CD14-positive monocyte (primary cell): ENCODE results near the gene XRCC4. TPM values are rescaled to one million over a fixed set of nuclear protein-coding genes. Genes with fewer than 3 reads are reported as not detected.

ENCODE experiments used
- DNase-seq, 3 donors: peaks; one replicate each; pipeline ENCODE4 v3.0.0-alpha.2; 2011 to 2022
- H2AFZ ChIP-seq: 2 replicates; pipeline ENCODE4 v1.6.0; 2012; ENCODE audit warnings: mild to moderate bottlenecking, low read depth, low read length, inconsistent platforms; ENCODE audit not compliant: insufficient read depth, poor library complexity, severe bottlenecking
- H3K27ac ChIP-seq, 2 donors: 1 replicate in 1 of 2; 2 replicates in 1 of 2; pipeline ENCODE4 v1.5.1; 2012 to 2013; ENCODE audit warnings: low read length in 2 of 2, control low read depth in 1 of 2, inconsistent platforms in 1 of 2, low read depth in 1 of 2, mild to moderate bottlenecking in 1 of 2
- H3K27me3 ChIP-seq, 2 donors: one replicate each; pipeline versions ENCODE4 v1.6.0 to v1.6.1; 2011 to 2013; ENCODE audit warnings: low read length in 2 of 2; ENCODE audit not compliant: control insufficient read depth in 2 of 2, insufficient read depth in 2 of 2
- H3K36me3 ChIP-seq, 2 donors: replicated peaks in 1 of 2; 1 replicate in 1 of 2; 2 replicates in 1 of 2; pipeline versions ENCODE4 v1.5.1 to v1.6.1; 2012 to 2013; ENCODE audit warnings: low read length in 2 of 2, control low read depth in 1 of 2, inconsistent platforms in 1 of 2, mild to moderate bottlenecking in 1 of 2; ENCODE audit not compliant: insufficient read depth in 2 of 2, control insufficient read depth in 1 of 2
- H3K4me1 ChIP-seq, 2 donors: 1 replicate in 1 of 2; 2 replicates in 1 of 2; pipeline versions ENCODE4 v1.5.1 to v1.6.1; 2012 to 2013; ENCODE audit warnings: low read length in 2 of 2, control low read depth in 1 of 2, inconsistent platforms in 1 of 2, mild to moderate bottlenecking in 1 of 2, moderate library complexity in 1 of 2; ENCODE audit not compliant: insufficient read depth in 2 of 2, control insufficient read depth in 1 of 2
- H3K4me2 ChIP-seq: replicated peaks from 2 replicates; pipeline ENCODE3; 2012; ENCODE audit warnings: low read length, moderate library complexity, mild to moderate bottlenecking; ENCODE audit not compliant: poor library complexity, severe bottlenecking; ENCODE audit errors: extremely low read depth
- H3K4me3 ChIP-seq, 3 experiments: fragments of 200-600 bp in 1 of 3; sonication (generic) in 1 of 3; replicated peaks in 1 of 3; 1 replicate in 2 of 3; 2 replicates in 1 of 3; pipeline ENCODE4 v1.5.1; 2011 to 2013; ENCODE audit warnings: low read length in 3 of 3, mild to moderate bottlenecking in 3 of 3, control low read depth in 2 of 3, low read depth in 2 of 3, inconsistent platforms in 1 of 3, moderate library complexity in 1 of 3
- H3K79me2 ChIP-seq: 2 replicates; pipeline ENCODE4 v1.6.0; 2012; ENCODE audit warnings: mild to moderate bottlenecking, control low read depth, inconsistent platforms, low read length, moderate library complexity; ENCODE audit not compliant: insufficient read depth
- H3K9ac ChIP-seq: 2 replicates; pipeline ENCODE4 v1.6.0; 2017; ENCODE audit warnings: low read length, mild to moderate bottlenecking; ENCODE audit not compliant: insufficient read depth, poor library complexity, severe bottlenecking
- H3K9me3 ChIP-seq, 2 donors: replicated peaks in 1 of 2; 1 replicate in 1 of 2; 2 replicates in 1 of 2; pipeline versions ENCODE4 v1.5.1 to v1.6.1; 2012 to 2013; ENCODE audit warnings: low read length in 2 of 2, control low read depth in 1 of 2; ENCODE audit not compliant: control insufficient read depth in 1 of 2, insufficient read depth in 1 of 2
- H4K20me1 ChIP-seq: 2 replicates; pipeline ENCODE4 v1.6.0; 2012; ENCODE audit warnings: mild to moderate bottlenecking, low read length, control low read depth, moderate library complexity; ENCODE audit not compliant: insufficient read depth
- H3K27ac Mint-ChIP-seq, 7 donors: one replicate each; pipeline ENCODE4 v1.8.0; 2020; ENCODE audit warnings: mild to moderate bottlenecking in 7 of 7, mixed read lengths in 7 of 7, moderate library complexity in 6 of 7, inconsistent platforms in 2 of 7
- H3K27me3 Mint-ChIP-seq, 3 donors: one replicate each; pipeline ENCODE4 v1.8.0; 2021 to 2022; ENCODE audit warnings: low read depth in 3 of 3, mild to moderate bottlenecking in 3 of 3, mixed read lengths in 3 of 3, moderate library complexity in 3 of 3, inconsistent platforms in 1 of 3
- H3K36me3 Mint-ChIP-seq, 2 donors: one replicate each; pipeline ENCODE4 v1.8.0; 2020; ENCODE audit warnings: mixed read lengths in 2 of 2, inconsistent platforms in 1 of 2, mild to moderate bottlenecking in 1 of 2
- H3K4me1 Mint-ChIP-seq: one replicate; pipeline ENCODE4 v1.8.0; 2020; ENCODE audit warnings: mild to moderate bottlenecking, mixed read lengths
- H3K4me3 Mint-ChIP-seq, 2 donors: one replicate each; pipeline ENCODE4 v1.8.0; 2020; ENCODE audit warnings: mild to moderate bottlenecking in 2 of 2, mixed read lengths in 2 of 2, moderate library complexity in 1 of 2
- H3K9me3 Mint-ChIP-seq, 7 donors: one replicate each; pipeline ENCODE4 v1.8.0; 2020 to 2022; ENCODE audit warnings: mixed read lengths in 7 of 7, mild to moderate bottlenecking in 6 of 7, moderate library complexity in 6 of 7, inconsistent platforms in 2 of 7
- WGBS: methylation state at CpG from one replicate; pipeline ENCODE4 v1.1.5; 2013; ENCODE audit warnings: missing lambda C conversion rate; ENCODE audit not compliant: insufficient coverage; 5-methylcytosine and 5-hydroxymethylcytosine counted together
- intact Hi-C, 2 donors: fragments of 100-400 bp; cut with micrococcal nuclease; formaldehyde crosslinking; loops; one replicate each; pipeline versions ENCODE4 v1.15.0 to v1.15.1; 2023
- polyA plus RNA-seq, 3 donors: library from polyadenylated mRNA; depleted of rRNA in 1 of 3; unstranded in 2 of 3; stranded (reverse) in 1 of 3; fragments of 300-500 nt in 2 of 3; fragments of >200 nt in 1 of 3; fragmentation: Illumina TruSeq in 2 of 3; gene quantifications; 1 replicate in 2 of 3; 2 replicates in 1 of 3; pipeline ENCODE4 v1.2.3, GENCODE V29; 2012 to 2021
- TF ChIP-seq, protein P1 (sequence below): fragments of 200-600 bp; IDR thresholded peaks from one replicate; pipeline ENCODE4 v1.8.0; 2022; ENCODE audit warnings: antibody characterized with exemption, mild to moderate bottlenecking

XRCC4 gene
- polyA plus RNA-seq, 3 donors: 4.0 to 21.8 (median 16.3) TPM

- TF ChIP-seq, protein P1, sequence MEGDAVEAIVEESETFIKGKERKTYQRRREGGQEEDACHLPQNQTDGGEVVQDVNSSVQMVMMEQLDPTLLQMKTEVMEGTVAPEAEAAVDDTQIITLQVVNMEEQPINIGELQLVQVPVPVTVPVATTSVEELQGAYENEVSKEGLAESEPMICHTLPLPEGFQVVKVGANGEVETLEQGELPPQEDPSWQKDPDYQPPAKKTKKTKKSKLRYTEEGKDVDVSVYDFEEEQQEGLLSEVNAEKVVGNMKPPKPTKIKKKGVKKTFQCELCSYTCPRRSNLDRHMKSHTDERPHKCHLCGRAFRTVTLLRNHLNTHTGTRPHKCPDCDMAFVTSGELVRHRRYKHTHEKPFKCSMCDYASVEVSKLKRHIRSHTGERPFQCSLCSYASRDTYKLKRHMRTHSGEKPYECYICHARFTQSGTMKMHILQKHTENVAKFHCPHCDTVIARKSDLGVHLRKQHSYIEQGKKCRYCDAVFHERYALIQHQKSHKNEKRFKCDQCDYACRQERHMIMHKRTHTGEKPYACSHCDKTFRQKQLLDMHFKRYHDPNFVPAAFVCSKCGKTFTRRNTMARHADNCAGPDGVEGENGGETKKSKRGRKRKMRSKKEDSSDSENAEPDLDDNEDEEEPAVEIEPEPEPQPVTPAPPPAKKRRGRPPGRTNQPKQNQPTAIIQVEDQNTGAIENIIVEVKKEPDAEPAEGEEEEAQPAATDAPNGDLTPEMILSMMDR: no peak
- WGBS: no CpG with 5 or more reads among the region's 4 CpGs
- Mint-ChIP-seq H3K9me3 (peaks cover 0 to 5% (median 0%) of the 10 kb centered on the region in 7 donors), H3K27me3 (peaks cover 0 to 5% (median 1%) of the 10 kb centered on the region in 3 donors), H3K27ac (no peak overlapping the region), H3K4me3 (no peak overlapping the region), H3K36me3 (peaks cover 0 to 2% of the 10 kb centered on the region in 2 donors), H3K4me1 (no peaks in the 10 kb centered on the region)
- Histone ChIP-seq H2AFZ (no peak overlapping the region), H3K9ac (no peak overlapping the region), H3K4me2 (no peak overlapping the region), H3K4me3 (no peak overlapping the region), H3K27ac (no peak overlapping the region), H4K20me1 (no peaks in the 10 kb centered on the region), H3K36me3 (no peaks in the 10 kb centered on the region), H3K79me2 (no peaks in the 10 kb centered on the region), H3K9me3 (no peaks in the 10 kb centered on the region), H3K27me3 (no peaks in the 10 kb centered on the region), H3K4me1 (no peaks in the 10 kb centered on the region)
- intact Hi-C loops: no loop called here
- no peak for DNase-seq
Observed at GRCh38 chr5:83034528-83035207, 42.7 kb upstream of the XRCC4 start.

DNA sequence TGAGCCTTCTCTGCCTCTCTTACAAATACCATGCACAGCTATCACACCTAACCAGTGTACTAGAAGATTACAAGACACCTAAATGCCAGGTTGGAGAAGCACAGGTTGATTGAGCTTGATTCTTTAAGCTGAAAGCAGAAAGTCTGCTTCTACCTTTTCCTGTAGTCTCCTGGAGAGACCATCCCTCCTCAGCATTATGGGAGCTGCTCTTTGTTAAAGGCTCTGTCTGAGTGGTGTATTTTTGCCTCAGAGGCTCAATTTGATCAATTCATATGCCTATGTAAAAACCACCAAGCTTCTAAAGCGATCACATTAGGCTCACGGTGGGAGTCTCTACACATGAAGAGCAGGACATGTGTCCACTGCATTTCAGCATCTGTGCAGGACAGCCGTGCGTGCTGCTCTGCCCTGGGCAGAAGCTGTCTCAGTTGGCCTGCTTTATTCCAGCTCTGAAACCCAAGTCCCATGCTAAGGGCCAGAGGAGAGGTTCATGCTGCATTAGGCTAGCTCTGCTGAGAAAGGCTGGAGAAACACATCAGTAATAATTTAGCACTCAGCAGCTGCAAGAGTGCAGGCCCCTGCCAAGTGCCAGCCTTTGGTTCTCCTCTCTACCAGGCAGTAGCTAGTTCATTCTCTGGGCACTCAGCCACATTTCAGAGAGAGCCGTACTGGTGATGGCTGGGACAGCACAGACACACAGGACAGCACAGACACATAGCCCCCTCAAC, 41.8 kb upstream of the XRCC4 start:
- Histone ChIP-seq H3K9me3 (no peaks in the 10 kb centered on the region), H3K4me1 (no peaks in the 10 kb centered on the region), H4K20me1 (no peaks in the 10 kb centered on the region), H3K9ac (no peak overlapping the region), H3K4me2 (no peak overlapping the region), H3K27ac (no peak overlapping the region), H2AFZ (no peak overlapping the region), H3K79me2 (no peaks in the 10 kb centered on the region), H3K4me3 (no peak overlapping the region), H3K36me3 (no peaks in the 10 kb centered on the region), H3K27me3 (no peaks in the 10 kb centered on the region)
- WGBS: 91% methylated on average over 3 of the region's 5 CpGs
- TF ChIP-seq, protein P1: no peak
- no peak for DNase-seq
- H3K4me1 Mint-ChIP-seq: no peaks in the 10 kb centered on the region
- no peak overlapping the region for H3K4me3 Mint-ChIP-seq
- no peaks in the 10 kb centered on the region for H3K9me3 Mint-ChIP-seq
- no peak overlapping the region for H3K27ac Mint-ChIP-seq
- H3K36me3 Mint-ChIP-seq: peaks cover 0 to 2% of the 10 kb centered on the region in 2 donors
- H3K27me3 Mint-ChIP-seq: peaks cover 0 to 5% (median 1%) of the 10 kb centered on the region in 3 donors
- intact Hi-C loops: no loop called here
